ENCODE results near the gene SLITRK1.

SLITRK1 gene

DNA sequence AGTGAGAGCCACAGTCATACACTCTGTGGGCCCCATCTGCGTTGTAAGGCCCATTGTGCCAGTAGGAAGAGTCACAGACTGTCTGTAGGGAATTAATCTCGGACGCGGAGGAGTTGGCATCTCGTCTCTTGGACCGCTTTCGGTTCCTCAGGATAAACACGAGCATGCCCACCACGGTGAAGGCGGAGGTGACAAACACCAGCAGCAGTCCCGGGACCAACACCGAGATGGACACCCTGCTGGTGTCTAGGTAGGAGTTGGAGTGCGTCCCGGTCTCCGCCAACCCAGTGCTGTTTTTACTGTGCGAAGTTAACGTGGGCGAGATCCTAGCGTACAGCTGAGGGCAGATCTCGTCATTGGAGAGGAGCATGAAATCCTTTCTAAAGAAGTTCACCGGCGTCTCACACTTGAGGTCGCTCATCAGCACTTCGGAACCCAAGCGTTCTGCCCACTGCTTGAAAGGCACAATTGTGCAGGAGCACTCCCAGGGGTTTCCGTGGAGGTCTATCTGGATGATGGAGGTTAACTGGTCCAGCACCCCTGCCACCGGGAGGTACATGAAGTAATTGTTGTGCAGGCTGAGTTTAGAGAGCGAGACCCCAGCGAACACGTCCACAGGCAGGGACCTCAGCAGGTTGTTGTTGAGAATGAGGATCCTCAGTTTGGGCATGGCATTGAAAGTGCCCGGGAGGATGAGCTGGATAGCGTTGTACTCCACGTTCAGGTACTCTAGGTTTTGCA, 2.7 kb downstream of the SLITRK1 start:
- TF ChIP-seq POLR2AphosphoS5 (IDR thresholded peaks at IDR 0.05; ENCODE audit: low read depth, low read length) (no peak), TAF1 (IDR thresholded peaks at IDR 0.05; ENCODE audit: borderline replicate concordance, insufficient read depth, low read length) (no peak)
- TF ChIP-seq, protein P1, sequence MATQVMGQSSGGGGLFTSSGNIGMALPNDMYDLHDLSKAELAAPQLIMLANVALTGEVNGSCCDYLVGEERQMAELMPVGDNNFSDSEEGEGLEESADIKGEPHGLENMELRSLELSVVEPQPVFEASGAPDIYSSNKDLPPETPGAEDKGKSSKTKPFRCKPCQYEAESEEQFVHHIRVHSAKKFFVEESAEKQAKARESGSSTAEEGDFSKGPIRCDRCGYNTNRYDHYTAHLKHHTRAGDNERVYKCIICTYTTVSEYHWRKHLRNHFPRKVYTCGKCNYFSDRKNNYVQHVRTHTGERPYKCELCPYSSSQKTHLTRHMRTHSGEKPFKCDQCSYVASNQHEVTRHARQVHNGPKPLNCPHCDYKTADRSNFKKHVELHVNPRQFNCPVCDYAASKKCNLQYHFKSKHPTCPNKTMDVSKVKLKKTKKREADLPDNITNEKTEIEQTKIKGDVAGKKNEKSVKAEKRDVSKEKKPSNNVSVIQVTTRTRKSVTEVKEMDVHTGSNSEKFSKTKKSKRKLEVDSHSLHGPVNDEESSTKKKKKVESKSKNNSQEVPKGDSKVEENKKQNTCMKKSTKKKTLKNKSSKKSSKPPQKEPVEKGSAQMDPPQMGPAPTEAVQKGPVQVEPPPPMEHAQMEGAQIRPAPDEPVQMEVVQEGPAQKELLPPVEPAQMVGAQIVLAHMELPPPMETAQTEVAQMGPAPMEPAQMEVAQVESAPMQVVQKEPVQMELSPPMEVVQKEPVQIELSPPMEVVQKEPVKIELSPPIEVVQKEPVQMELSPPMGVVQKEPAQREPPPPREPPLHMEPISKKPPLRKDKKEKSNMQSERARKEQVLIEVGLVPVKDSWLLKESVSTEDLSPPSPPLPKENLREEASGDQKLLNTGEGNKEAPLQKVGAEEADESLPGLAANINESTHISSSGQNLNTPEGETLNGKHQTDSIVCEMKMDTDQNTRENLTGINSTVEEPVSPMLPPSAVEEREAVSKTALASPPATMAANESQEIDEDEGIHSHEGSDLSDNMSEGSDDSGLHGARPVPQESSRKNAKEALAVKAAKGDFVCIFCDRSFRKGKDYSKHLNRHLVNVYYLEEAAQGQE (IDR thresholded peaks at IDR 0.05; ENCODE audit: insufficient read depth in 1 of 2, low read depth in 2 of 2, low read length in 2 of 2): no peak

DNA sequence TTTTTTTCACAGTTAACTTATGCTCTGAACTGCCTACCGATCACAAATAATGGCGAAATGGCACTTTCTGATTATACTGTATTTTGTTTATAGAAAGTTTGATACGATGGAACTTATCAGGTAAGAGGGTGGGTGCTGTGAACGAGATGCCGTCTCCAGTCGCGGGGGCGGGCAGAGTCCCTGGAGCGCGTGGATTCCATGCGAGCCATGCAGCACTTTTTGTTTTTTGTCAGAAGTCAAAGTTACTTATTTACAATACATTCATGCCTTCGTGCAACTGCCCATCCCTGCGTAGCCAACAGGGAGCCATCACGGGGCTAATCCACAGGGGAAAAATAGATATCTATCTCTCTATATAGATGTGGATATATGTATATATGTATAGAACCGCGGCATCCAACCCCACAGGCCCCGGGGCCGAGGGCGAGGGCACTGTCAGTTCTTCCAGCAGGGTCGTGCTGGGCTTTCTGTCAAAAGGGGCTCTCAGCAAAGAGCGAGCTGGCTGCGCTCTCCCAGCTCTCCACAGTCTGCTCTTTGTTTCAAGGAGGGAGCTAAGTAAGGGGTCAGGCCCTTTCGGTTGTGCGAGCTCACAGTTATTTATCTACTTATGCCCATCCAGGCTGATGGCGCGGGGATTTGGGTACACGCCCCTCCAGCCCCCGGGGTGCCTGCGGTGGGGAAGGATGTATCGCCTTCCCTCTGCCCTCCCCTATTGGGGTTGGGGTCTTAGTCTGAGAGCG, 3.4 kb downstream of the SLITRK1 start:
- TF ChIP-seq, protein P1 (IDR thresholded peaks at IDR 0.05; ENCODE audit: insufficient read depth in 1 of 2, low read depth in 2 of 2, low read length in 2 of 2): no peak
- TF ChIP-seq TAF1 (IDR thresholded peaks at IDR 0.05; ENCODE audit: borderline replicate concordance, insufficient read depth, low read length): no peak
- TF ChIP-seq FOXP2 (optimal IDR thresholded peaks at IDR 0.05; ENCODE audit: borderline replicate concordance, extremely low read depth, extremely low read length, insufficient read depth): no peak
- TF ChIP-seq POLR2AphosphoS5 (IDR thresholded peaks at IDR 0.05; ENCODE audit: low read depth, low read length): no peak
- TF ChIP-seq SIN3A (IDR thresholded peaks at IDR 0.05; ENCODE audit: borderline replicate concordance, insufficient read depth, low read length): no peak

DNA sequence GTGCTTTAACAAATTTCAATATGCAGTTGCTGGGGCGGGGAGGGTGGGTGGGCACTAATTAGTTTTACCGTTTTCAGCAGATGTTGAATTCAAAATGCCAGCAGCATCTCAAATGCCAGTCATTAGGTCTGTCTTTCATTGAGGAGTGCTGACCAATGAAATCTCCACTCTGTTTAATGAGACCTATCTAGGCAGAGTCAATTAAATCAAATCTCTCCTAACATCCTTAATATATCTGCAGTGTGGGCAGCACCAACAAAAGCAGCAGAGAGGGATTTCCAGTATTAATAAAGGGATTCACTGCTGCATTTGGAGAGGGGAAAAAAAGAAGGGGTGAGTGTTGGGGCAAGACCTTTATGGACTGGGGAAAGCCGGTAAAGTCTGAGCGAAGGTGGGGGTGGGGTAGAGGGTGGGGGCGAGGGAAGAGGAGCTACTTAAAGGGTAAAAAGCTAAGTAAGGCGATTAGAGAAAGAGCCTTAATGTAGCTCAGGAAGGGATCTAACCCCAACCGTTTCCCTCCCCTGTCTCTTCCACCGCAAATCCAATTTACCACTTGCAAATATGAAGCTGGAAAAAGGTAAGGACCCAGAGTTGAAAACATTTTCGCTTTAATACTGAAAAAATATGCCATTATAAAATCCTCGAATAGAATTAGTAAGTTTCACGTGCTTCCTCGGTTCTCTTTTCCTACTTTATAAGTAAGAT, 4.5 kb downstream of the SLITRK1 start:
- TF ChIP-seq TAF1 (IDR thresholded peaks at IDR 0.05; ENCODE audit: borderline replicate concordance, insufficient read depth, low read length): no peak
- TF ChIP-seq SIN3A (IDR thresholded peaks at IDR 0.05; ENCODE audit: borderline replicate concordance, insufficient read depth, low read length): no peak
- no peak for TF ChIP-seq FOXP2 (optimal IDR thresholded peaks at IDR 0.05; ENCODE audit: borderline replicate concordance, extremely low read depth, extremely low read length, insufficient read depth)
- TF ChIP-seq, protein P1 (IDR thresholded peaks at IDR 0.05; ENCODE audit: insufficient read depth in 1 of 2, low read depth in 2 of 2, low read length in 2 of 2): no peak
- TF ChIP-seq POLR2AphosphoS5 (IDR thresholded peaks at IDR 0.05; ENCODE audit: low read depth, low read length): no peak

DNA sequence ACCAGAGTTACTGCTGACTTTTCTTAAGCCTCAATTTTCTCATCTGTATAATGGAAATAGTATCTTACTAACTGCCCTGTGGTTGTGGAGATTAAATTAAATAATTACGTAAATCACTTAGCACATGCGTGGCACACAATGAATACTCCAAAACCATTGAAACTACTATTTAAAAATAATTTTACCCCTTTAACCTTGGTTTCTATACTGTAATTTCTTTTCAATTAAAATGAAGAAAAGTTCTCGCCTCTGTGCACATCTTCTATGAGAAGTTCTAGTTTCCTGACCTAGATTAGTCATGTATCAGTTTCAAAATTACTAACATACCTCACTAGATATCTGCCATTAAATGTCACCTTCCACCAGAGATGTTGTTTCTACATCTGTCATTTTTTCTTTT, 5.7 kb downstream of the SLITRK1 start:
- no peak for TF ChIP-seq TAF1 (IDR thresholded peaks at IDR 0.05; ENCODE audit: borderline replicate concordance, insufficient read depth, low read length)
- no peak for TF ChIP-seq POLR2AphosphoS5 (IDR thresholded peaks at IDR 0.05; ENCODE audit: low read depth, low read length)
- TF ChIP-seq FOXP2 (optimal IDR thresholded peaks at IDR 0.05; ENCODE audit: borderline replicate concordance, extremely low read depth, extremely low read length, insufficient read depth): no peak
- TF ChIP-seq SIN3A (IDR thresholded peaks at IDR 0.05; ENCODE audit: borderline replicate concordance, insufficient read depth, low read length): no peak
- TF ChIP-seq, protein P1 (IDR thresholded peaks at IDR 0.05; ENCODE audit: insufficient read depth in 1 of 2, low read depth in 2 of 2, low read length in 2 of 2): no peak

Data from PFSK-1 (cell line).